ENCODE measurements around the gene NKX6-1. TPM values are rescaled to one million over a fixed set of nuclear protein-coding genes. Genes with fewer than 3 reads are reported as not detected.

The NKX6-1 gene
- total RNA-seq, 1 experiment from 2014 or later: 0.68 TPM

DNA sequence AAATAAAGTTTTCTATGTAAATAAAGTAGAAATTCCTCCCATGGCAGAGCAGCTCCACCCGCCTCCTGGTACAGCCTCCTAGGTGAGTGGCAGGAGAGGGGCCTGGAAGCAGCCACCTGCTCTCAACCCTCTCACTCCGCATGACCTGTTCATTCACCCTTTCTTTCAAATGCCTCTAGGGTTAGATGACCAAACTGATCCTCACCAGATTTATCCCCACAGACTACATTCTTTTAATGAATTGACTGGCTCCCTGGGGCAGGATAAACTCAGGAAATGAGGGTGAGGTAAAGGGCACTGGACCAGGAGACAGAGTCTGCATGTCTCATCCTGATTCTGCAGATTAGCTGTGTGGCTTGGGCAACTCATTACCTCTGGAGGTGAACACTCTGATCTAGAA lies 32.6 kb upstream of the NKX6-1 start:
- no TSS peak for BruUV-seq (replicated peaks)
- Mint-ChIP-seq H3K4me3 (ENCODE audit: unreplicated experiment) (no peak overlapping the region), H3K9me3 (ENCODE audit: unreplicated experiment) (peaks cover 13% of the 10 kb centered on the region), H3K4me1 (ENCODE audit: insufficient read depth, unreplicated experiment) (peaks cover 16% of the 10 kb centered on the region), H3K36me3 (ENCODE audit: insufficient read depth, unreplicated experiment) (no peaks in the 10 kb centered on the region), H3K27me3 (ENCODE audit: insufficient read depth, unreplicated experiment) (peaks cover 2% of the 10 kb centered on the region), H3K27ac (ENCODE audit: low read depth, unreplicated experiment) (no peak overlapping the region)
- intact Hi-C loops (cut with micrococcal nuclease): no loop called here
- POLR2A ChIA-PET: interaction anchor here (1.7 kb wide), 1 partner anchor 10 kb away, joined by 4 read pairs; no protein-coding TSS in a partner anchor
- TF ChIP-seq, protein P1, sequence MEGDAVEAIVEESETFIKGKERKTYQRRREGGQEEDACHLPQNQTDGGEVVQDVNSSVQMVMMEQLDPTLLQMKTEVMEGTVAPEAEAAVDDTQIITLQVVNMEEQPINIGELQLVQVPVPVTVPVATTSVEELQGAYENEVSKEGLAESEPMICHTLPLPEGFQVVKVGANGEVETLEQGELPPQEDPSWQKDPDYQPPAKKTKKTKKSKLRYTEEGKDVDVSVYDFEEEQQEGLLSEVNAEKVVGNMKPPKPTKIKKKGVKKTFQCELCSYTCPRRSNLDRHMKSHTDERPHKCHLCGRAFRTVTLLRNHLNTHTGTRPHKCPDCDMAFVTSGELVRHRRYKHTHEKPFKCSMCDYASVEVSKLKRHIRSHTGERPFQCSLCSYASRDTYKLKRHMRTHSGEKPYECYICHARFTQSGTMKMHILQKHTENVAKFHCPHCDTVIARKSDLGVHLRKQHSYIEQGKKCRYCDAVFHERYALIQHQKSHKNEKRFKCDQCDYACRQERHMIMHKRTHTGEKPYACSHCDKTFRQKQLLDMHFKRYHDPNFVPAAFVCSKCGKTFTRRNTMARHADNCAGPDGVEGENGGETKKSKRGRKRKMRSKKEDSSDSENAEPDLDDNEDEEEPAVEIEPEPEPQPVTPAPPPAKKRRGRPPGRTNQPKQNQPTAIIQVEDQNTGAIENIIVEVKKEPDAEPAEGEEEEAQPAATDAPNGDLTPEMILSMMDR (IDR thresholded peaks at IDR 0.05; ENCODE audit: unreplicated experiment): no peak
- CTCF ChIA-PET: interaction anchor here (0.8 to 6.3 kb wide), 3 partner anchors 10 to 761 kb away, joined by 3 to 24 read pairs (median 6); no protein-coding TSS in a partner anchor
- DNase-seq (ENCODE audit: unreplicated experiment): peak; percentile 43

DNA sequence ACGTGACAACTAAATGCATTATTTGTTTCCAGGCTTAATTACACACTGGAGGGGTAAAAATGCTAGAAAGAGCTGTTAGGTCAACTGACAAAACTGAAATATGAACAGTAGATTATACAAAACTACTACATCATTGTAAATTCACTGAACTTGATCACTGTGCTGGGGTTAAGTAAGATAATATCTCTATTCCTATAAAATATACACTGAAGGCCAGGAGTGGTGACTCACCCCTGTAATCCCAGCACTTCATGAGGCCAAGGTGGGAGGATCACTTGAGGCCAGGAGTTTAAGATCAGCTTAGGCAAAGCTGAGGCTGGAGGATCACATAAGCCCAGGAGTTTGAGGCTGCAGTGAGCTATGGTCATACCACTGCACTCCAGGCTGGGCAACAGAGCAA lies 31.8 kb upstream of the NKX6-1 start:
- peaks cover 16% of the 10 kb centered on the region for H3K4me1 Mint-ChIP-seq (ENCODE audit: insufficient read depth, unreplicated experiment)
- intact Hi-C loops (cut with micrococcal nuclease): no loop called here
- no peak overlapping the region for H3K27ac Mint-ChIP-seq (ENCODE audit: low read depth, unreplicated experiment)
- H3K27me3 Mint-ChIP-seq (ENCODE audit: insufficient read depth, unreplicated experiment): peaks cover 11% of the 10 kb centered on the region
- H3K36me3 Mint-ChIP-seq (ENCODE audit: insufficient read depth, unreplicated experiment): no peaks in the 10 kb centered on the region
- no peak overlapping the region for H3K4me3 Mint-ChIP-seq (ENCODE audit: unreplicated experiment)
- ChIA-PET CTCF (interaction anchor here (0.5 to 6.3 kb wide), 8 partner anchors 9 to 1228 kb away, joined by 3 to 24 read pairs (median 3); no protein-coding TSS in a partner anchor), POLR2A (interaction anchor here (1.7 kb wide), 1 partner anchor 11 kb away, joined by 4 read pairs; no protein-coding TSS in a partner anchor)
- peak; percentile 70 for DNase-seq (ENCODE audit: unreplicated experiment)
- BruUV-seq (replicated peaks): no TSS peak
- TF ChIP-seq, protein P1 (IDR thresholded peaks at IDR 0.05; ENCODE audit: unreplicated experiment): no peak
- peaks cover 13% of the 10 kb centered on the region for H3K9me3 Mint-ChIP-seq (ENCODE audit: unreplicated experiment)

DNA sequence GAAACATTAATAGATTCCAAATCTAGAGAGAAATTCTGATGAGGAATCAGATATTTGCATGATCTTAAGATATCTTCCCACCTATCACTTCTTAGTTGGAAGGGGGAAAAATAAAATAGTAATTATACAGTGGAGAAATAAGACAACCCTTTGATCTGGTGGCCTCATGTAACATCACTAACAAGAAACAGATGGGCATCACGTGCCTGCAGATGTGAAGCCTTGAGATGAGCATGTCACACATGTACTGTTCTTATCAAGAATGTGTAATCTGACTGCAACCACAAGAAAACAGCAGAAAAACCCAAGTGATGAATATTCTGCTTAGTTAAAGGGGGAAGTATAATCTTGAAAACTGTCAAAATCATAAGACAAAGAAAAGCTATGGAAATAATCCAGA lies 31.4 kb upstream of the NKX6-1 start:
- TF ChIP-seq, protein P1 (IDR thresholded peaks at IDR 0.05; ENCODE audit: unreplicated experiment): no peak
- Mint-ChIP-seq H3K9me3 (ENCODE audit: unreplicated experiment) (peaks cover 13% of the 10 kb centered on the region), H3K36me3 (ENCODE audit: insufficient read depth, unreplicated experiment) (no peaks in the 10 kb centered on the region), H3K4me1 (ENCODE audit: insufficient read depth, unreplicated experiment) (peaks cover 16% of the 10 kb centered on the region), H3K27ac (ENCODE audit: low read depth, unreplicated experiment) (no peak overlapping the region), H3K4me3 (ENCODE audit: unreplicated experiment) (no peak overlapping the region), H3K27me3 (ENCODE audit: insufficient read depth, unreplicated experiment) (peaks cover 15% of the 10 kb centered on the region)
- ChIA-PET POLR2A (interaction anchor here (0.6 to 1.3 kb wide), 2 partner anchors 25 to 27 kb away, joined by 3 to 4 read pairs; no protein-coding TSS in a partner anchor), CTCF (interaction anchor here (0.6 to 6.3 kb wide), 7 partner anchors 9 to 886 kb away, joined by 3 to 24 read pairs (median 6); no protein-coding TSS in a partner anchor)
- no peak for DNase-seq (ENCODE audit: unreplicated experiment)
- no TSS peak for BruUV-seq (replicated peaks)
- intact Hi-C loops (cut with micrococcal nuclease): no loop called here

DNA sequence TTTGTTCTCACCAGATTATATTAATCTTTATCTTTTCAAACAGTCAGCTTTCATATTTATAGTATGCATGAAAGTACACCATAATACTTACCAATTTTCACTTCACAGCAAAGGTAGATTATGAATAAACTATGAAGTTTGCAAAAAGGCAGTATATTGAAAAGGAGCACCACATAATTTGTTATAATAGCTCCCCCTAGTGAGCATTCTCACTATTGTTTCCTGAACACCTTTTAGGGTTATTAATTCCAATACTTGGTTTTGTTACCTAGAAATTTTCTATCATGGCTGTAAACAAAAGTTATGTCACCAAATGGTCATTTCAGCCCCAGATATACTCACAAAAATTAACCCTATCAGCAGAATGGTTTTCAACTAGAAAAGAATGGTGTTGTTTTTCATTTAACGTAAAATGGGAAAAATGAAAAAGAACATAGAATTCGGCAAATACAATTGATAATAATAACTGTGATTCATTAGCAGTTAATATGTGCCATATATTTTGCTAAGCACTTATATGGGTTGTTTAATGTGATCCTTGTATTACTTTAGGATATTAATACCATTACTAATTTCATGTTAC lies 30.2 kb upstream of the NKX6-1 start:
- Mint-ChIP-seq H3K4me3 (ENCODE audit: unreplicated experiment) (no peak overlapping the region), H3K27me3 (ENCODE audit: insufficient read depth, unreplicated experiment) (peaks cover 17% of the 10 kb centered on the region), H3K36me3 (ENCODE audit: insufficient read depth, unreplicated experiment) (no peaks in the 10 kb centered on the region), H3K9me3 (ENCODE audit: unreplicated experiment) (peaks cover 13% of the 10 kb centered on the region), H3K27ac (ENCODE audit: low read depth, unreplicated experiment) (no peak overlapping the region), H3K4me1 (ENCODE audit: insufficient read depth, unreplicated experiment) (peaks cover 16% of the 10 kb centered on the region)
- intact Hi-C loops (cut with micrococcal nuclease): no loop called here
- ChIA-PET POLR2A (interaction anchor here (0.5 to 1.3 kb wide), 3 partner anchors 26 to 1267 kb away, joined by 3 read pairs; no protein-coding TSS in a partner anchor), CTCF (interaction anchor here (0.6 to 6.3 kb wide), 17 partner anchors 7 to 909 kb away, joined by 3 to 24 read pairs (median 4); no protein-coding TSS in a partner anchor)
- TF ChIP-seq, protein P1 (IDR thresholded peaks at IDR 0.05; ENCODE audit: unreplicated experiment): peak; percentile 53
- BruUV-seq (replicated peaks): no TSS peak
- DNase-seq (ENCODE audit: unreplicated experiment): peak; percentile 51

Measured in MCF 10A (cell line).